HEK293 (cell line): ENCODE data around the gene TPD52L2.

ENCODE experiments used
- CTCF ChIA-PET: fragments of 350-600 bp; formaldehyde crosslinking; extraction: SDS; loops from one replicate; lab custom pipeline; 2021; ENCODE audit warnings: antibody characterized with exemption; lab: Yijun Ruan, JAX
- POLR2A ChIA-PET: fragments of 300-600 bp; formaldehyde crosslinking; extraction: SDS; loops from one replicate; lab custom pipeline; 2020; ENCODE audit warnings: antibody characterized with exemption, inconsistent platforms; lab: Yijun Ruan, JAX
- H3K27ac ChIP-seq: fragments of 200-500 bp; sonication (Bioruptor generic); 2 replicates; pipeline ENCODE4 v1.5.1; 2014; ENCODE audit warnings: low read depth, low read length, control low read depth, inconsistent platforms; ENCODE audit errors: extremely low read depth
- H3K36me3 ChIP-seq, 2 experiments: fragments of 200-500 bp in 1 of 2; sonication (Bioruptor generic) in 1 of 2; 1 replicate in 1 of 2; 2 replicates in 1 of 2; pipeline ENCODE4 v1.5.1; 2014 to 2017; ENCODE audit warnings: inconsistent platforms in 2 of 2, low read length in 2 of 2; ENCODE audit not compliant: control insufficient read depth in 2 of 2, insufficient read depth in 1 of 2
- H3K4me1 ChIP-seq: fragments of 200-500 bp; sonication (Bioruptor generic); 2 replicates; pipeline ENCODE4 v1.5.1; 2014; ENCODE audit warnings: mild to moderate bottlenecking, low read length, inconsistent platforms; ENCODE audit not compliant: control insufficient read depth, insufficient read depth
- H3K4me3 ChIP-seq: 2 replicates; pipeline ENCODE4 v1.5.1; 2011; ENCODE audit warnings: low read depth, mild to moderate bottlenecking, control low read depth, low read length, moderate library complexity
- H3K9me3 ChIP-seq: fragments of 200-500 bp; sonication (Bioruptor generic); 2 replicates; pipeline ENCODE4 v1.5.1; 2014; ENCODE audit warnings: low read depth, low read length, inconsistent platforms; ENCODE audit not compliant: control insufficient read depth, insufficient read depth
- KLF10 ChIP-seq: fragments of 450-650 bp; IDR thresholded peaks from 2 replicates; pipeline ENCODE4 v1.5.1; 2018; ENCODE audit warnings: missing biosample characterization, mild to moderate bottlenecking, missing genetic modification characterization
- ZNF114 ChIP-seq: fragments of 450-650 bp; formaldehyde crosslinking; IDR thresholded peaks from 2 replicates; pipeline ENCODE4 v1.5.0; 2017; ENCODE audit warnings: missing biosample characterization, missing genetic modification characterization
- ZNF324 ChIP-seq: fragments of 450-650 bp; formaldehyde crosslinking; IDR thresholded peaks from 2 replicates; pipeline ENCODE4 v1.5.1; 2016; ENCODE audit warnings: missing biosample characterization, missing genetic modification characterization
- ZNF473 ChIP-seq: fragments of 450-650 bp; formaldehyde crosslinking; IDR thresholded peaks from 2 replicates; pipeline ENCODE4 v1.5.1; 2017; ENCODE audit warnings: missing biosample characterization, missing genetic modification characterization
- ZNF600 ChIP-seq: fragments of 450-650 bp; formaldehyde crosslinking; IDR thresholded peaks from 2 replicates; pipeline ENCODE4 v1.5.1; 2016; ENCODE audit warnings: missing biosample characterization, missing genetic modification characterization
- ZNF654 ChIP-seq: fragments of 450-650 bp; formaldehyde crosslinking; IDR thresholded peaks from 2 replicates; pipeline ENCODE4 v1.5.1; 2016; ENCODE audit warnings: low read depth, missing biosample characterization, missing genetic modification characterization
- ZNF830 ChIP-seq: fragments of 450-650 bp; IDR thresholded peaks from 2 replicates; pipeline ENCODE4 v1.5.0; 2018; ENCODE audit warnings: missing biosample characterization, missing genetic modification characterization, low read depth, mild to moderate bottlenecking, moderate library complexity
- TF ChIP-seq, protein P1 (sequence below): fragments of 450-650 bp; formaldehyde crosslinking; IDR thresholded peaks from 2 replicates; pipeline ENCODE4 v1.5.1; 2016; ENCODE audit warnings: missing biosample characterization, missing genetic modification characterization
- TF ChIP-seq, protein P2 (sequence below): fragments of 450-650 bp; formaldehyde crosslinking; IDR thresholded peaks from 2 replicates; pipeline ENCODE4 v1.5.1; 2016; ENCODE audit warnings: missing biosample characterization, missing genetic modification characterization
- TF ChIP-seq, protein P3 (sequence below): fragments of 450-650 bp; formaldehyde crosslinking; IDR thresholded peaks from 2 replicates; pipeline ENCODE4 v1.5.1; 2016; ENCODE audit warnings: missing biosample characterization, missing genetic modification characterization
- TF ChIP-seq, protein P4 (sequence below): IDR thresholded peaks from 2 replicates; pipeline ENCODE4 v1.6.1; 2011; ENCODE audit warnings: mild to moderate bottlenecking, low read depth, low read length, borderline replicate concordance
- TF ChIP-seq, protein P5 (sequence below): fragments of 450-650 bp; formaldehyde crosslinking; IDR thresholded peaks from 2 replicates; pipeline ENCODE4 v1.5.1; 2017; ENCODE audit warnings: missing biosample characterization, missing genetic modification characterization

TPD52L2 gene

DNA sequence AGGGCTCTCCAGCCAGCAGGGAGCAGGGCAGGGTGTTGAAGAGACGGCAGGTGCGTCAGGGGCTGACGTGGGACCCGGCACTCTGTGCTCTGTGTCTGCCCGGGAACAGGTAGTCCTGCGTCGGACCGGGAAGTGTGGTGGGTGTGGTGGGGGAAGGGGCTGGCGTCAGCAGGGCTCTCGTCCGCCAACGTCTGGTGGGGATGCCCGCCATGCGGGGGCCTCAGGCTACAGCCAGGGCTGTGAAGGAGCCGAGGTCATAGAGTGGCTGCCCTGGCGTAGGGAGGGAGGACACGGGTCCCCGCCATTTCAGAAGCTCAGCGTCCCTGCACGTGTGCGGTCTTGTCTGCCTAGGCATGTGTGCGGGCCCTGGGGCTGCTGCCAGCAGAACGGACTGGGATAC, 55.2 kb downstream of the TPD52L2 start:
- H3K4me3 ChIP-seq, result no peak overlapping the region
- no peak overlapping the region for H3K27ac ChIP-seq
- H3K4me1 ChIP-seq, result no peaks in the 10 kb centered on the region
- TF ChIP-seq ZNF473 (tag by site-specific recombination) (no peak), ZNF830 (no peak), KLF10 (tag by site-specific recombination) (no peak), ZNF324 (tag by site-specific recombination) (no peak), ZNF114 (tag by site-specific recombination) (no peak)
- TF ChIP-seq, protein P1, sequence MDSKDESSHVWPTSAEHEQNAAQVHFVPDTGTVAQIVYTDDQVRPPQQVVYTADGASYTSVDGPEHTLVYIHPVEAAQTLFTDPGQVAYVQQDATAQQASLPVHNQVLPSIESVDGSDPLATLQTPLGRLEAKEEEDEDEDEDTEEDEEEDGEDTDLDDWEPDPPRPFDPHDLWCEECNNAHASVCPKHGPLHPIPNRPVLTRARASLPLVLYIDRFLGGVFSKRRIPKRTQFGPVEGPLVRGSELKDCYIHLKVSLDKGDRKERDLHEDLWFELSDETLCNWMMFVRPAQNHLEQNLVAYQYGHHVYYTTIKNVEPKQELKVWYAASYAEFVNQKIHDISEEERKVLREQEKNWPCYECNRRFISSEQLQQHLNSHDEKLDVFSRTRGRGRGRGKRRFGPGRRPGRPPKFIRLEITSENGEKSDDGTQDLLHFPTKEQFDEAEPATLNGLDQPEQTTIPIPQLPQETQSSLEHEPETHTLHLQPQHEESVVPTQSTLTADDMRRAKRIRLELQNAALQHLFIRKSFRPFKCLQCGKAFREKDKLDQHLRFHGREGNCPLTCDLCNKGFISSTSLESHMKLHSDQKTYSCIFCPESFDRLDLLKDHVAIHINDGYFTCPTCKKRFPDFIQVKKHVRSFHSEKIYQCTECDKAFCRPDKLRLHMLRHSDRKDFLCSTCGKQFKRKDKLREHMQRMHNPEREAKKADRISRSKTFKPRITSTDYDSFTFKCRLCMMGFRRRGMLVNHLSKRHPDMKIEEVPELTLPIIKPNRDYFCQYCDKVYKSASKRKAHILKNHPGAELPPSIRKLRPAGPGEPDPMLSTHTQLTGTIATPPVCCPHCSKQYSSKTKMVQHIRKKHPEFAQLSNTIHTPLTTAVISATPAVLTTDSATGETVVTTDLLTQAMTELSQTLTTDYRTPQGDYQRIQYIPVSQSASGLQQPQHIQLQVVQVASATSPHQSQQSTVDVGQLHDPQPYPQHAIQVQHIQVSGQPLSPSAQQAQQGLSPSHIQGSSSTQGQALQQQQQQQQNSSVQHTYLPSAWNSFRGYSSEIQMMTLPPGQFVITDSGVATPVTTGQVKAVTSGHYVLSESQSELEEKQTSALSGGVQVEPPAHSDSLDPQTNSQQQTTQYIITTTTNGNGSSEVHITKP (tag by site-specific recombination), result no peak
- TF ChIP-seq, protein P2, sequence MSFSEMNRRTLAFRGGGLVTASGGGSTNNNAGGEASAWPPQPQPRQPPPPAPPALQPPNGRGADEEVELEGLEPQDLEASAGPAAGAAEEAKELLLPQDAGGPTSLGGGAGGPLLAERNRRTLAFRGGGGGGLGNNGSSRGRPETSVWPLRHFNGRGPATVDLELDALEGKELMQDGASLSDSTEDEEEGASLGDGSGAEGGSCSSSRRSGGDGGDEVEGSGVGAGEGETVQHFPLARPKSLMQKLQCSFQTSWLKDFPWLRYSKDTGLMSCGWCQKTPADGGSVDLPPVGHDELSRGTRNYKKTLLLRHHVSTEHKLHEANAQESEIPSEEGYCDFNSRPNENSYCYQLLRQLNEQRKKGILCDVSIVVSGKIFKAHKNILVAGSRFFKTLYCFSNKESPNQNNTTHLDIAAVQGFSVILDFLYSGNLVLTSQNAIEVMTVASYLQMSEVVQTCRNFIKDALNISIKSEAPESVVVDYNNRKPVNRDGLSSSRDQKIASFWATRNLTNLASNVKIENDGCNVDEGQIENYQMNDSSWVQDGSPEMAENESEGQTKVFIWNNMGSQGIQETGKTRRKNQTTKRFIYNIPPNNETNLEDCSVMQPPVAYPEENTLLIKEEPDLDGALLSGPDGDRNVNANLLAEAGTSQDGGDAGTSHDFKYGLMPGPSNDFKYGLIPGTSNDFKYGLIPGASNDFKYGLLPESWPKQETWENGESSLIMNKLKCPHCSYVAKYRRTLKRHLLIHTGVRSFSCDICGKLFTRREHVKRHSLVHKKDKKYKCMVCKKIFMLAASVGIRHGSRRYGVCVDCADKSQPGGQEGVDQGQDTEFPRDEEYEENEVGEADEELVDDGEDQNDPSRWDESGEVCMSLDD (tag by site-specific recombination), result no peak
- TF ChIP-seq, protein P3, sequence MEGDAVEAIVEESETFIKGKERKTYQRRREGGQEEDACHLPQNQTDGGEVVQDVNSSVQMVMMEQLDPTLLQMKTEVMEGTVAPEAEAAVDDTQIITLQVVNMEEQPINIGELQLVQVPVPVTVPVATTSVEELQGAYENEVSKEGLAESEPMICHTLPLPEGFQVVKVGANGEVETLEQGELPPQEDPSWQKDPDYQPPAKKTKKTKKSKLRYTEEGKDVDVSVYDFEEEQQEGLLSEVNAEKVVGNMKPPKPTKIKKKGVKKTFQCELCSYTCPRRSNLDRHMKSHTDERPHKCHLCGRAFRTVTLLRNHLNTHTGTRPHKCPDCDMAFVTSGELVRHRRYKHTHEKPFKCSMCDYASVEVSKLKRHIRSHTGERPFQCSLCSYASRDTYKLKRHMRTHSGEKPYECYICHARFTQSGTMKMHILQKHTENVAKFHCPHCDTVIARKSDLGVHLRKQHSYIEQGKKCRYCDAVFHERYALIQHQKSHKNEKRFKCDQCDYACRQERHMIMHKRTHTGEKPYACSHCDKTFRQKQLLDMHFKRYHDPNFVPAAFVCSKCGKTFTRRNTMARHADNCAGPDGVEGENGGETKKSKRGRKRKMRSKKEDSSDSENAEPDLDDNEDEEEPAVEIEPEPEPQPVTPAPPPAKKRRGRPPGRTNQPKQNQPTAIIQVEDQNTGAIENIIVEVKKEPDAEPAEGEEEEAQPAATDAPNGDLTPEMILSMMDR (tag by site-specific recombination), result no peak
- TF ChIP-seq, protein P4, sequence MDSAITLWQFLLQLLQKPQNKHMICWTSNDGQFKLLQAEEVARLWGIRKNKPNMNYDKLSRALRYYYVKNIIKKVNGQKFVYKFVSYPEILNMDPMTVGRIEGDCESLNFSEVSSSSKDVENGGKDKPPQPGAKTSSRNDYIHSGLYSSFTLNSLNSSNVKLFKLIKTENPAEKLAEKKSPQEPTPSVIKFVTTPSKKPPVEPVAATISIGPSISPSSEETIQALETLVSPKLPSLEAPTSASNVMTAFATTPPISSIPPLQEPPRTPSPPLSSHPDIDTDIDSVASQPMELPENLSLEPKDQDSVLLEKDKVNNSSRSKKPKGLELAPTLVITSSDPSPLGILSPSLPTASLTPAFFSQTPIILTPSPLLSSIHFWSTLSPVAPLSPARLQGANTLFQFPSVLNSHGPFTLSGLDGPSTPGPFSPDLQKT, result no peak
- TF ChIP-seq, protein P5, sequence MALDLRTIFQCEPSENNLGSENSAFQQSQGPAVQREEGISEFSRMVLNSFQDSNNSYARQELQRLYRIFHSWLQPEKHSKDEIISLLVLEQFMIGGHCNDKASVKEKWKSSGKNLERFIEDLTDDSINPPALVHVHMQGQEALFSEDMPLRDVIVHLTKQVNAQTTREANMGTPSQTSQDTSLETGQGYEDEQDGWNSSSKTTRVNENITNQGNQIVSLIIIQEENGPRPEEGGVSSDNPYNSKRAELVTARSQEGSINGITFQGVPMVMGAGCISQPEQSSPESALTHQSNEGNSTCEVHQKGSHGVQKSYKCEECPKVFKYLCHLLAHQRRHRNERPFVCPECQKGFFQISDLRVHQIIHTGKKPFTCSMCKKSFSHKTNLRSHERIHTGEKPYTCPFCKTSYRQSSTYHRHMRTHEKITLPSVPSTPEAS (tag by site-specific recombination), result no peak
- peaks cover 0 to 17% of the 10 kb centered on the region in 2 experiments; a peak in 2 of 3 replicates for H3K36me3 ChIP-seq
- ChIA-PET POLR2A (no interaction called here), CTCF (no interaction called here)
- H3K9me3 ChIP-seq, result no peaks in the 10 kb centered on the region

DNA sequence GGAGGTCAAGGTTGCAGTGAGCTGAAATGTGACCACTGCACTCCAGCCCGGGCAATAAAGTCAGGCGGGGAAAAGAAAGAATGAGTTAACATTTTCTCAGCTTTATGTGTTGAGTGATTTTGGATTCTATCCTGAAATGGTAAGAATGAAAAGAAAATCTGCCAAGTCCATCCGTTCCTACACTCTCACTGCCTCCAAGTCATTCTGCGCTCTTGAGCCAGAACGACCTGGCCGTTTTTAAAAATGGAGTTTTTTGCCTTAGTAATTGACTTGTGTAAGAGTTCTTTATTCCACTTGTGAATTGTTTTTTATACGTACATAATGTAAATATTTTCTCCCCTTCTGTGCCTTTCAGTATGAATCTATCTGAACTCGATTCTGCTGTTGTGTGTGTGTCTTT, 58.6 kb downstream of the TPD52L2 start:
- CTCF ChIA-PET, result interaction anchor here (0.6 to 1.3 kb wide), 2 partner anchors 15 to 32 kb away, joined by 5 to 6 read pairs; no protein-coding TSS in a partner anchor
- no peaks in the 10 kb centered on the region for H3K4me1 ChIP-seq
- no peak for TF ChIP-seq ZNF654 (tag by site-specific recombination)
- TF ChIP-seq ZNF600 (tag by site-specific recombination), result 0 out of 2 replicates have a peak, but pooled peaks have one; percentile 14
- POLR2A ChIA-PET, result interaction anchor here (0.7 kb wide), 1 partner anchor 11 kb away, joined by 3 read pairs; no protein-coding TSS in a partner anchor
- H3K4me3 ChIP-seq, result no peak overlapping the region
- H3K9me3 ChIP-seq, result no peaks in the 10 kb centered on the region
- no peak overlapping the region for H3K27ac ChIP-seq
- H3K36me3 ChIP-seq, result peaks cover 0 to 29% of the 10 kb centered on the region in 2 experiments
